GM23338 (cell line): Measurements from ENCODE around the gene SLCO3A1.

Experiments
- EZH2 ChIP-seq: fragments of 200-600 bp; sonication (generic); IDR thresholded peaks from one replicate; pipeline ENCODE4 v1.8.0; 2017; ENCODE audit warnings: antibody characterized with exemption, mild to moderate bottlenecking, low read depth; ENCODE audit not compliant: unreplicated experiment
- EZH2phosphoT487 ChIP-seq: fragments of 200-600 bp; sonication (generic); IDR thresholded peaks from one replicate; pipeline ENCODE4 v1.8.1; 2018; ENCODE audit warnings: antibody characterized with exemption; ENCODE audit not compliant: unreplicated experiment
- POLR2AphosphoS5 ChIP-seq: IDR thresholded peaks from 2 replicates; pipeline ENCODE4 v1.6.1; 2016; ENCODE audit warnings: antibody characterized with exemption, low read depth
- TF ChIP-seq, protein P1 (sequence below), 2 experiments: fragments of 200-600 bp in 1 of 2; sonication (generic) in 1 of 2; conservative IDR thresholded peaks; 2 replicates each; pipeline versions ENCODE4 v1.5.1 to v1.6.1; 2016 to 2017; ENCODE audit warnings: antibody characterized with exemption in 2 of 2, low read depth in 2 of 2, mild to moderate bottlenecking in 2 of 2, moderate library complexity in 1 of 2
- TF ChIP-seq, protein P2 (sequence below): IDR thresholded peaks from one replicate; pipeline ENCODE4 v1.6.1; 2018; ENCODE audit warnings: antibody characterized with exemption; ENCODE audit not compliant: unreplicated experiment

DNA sequence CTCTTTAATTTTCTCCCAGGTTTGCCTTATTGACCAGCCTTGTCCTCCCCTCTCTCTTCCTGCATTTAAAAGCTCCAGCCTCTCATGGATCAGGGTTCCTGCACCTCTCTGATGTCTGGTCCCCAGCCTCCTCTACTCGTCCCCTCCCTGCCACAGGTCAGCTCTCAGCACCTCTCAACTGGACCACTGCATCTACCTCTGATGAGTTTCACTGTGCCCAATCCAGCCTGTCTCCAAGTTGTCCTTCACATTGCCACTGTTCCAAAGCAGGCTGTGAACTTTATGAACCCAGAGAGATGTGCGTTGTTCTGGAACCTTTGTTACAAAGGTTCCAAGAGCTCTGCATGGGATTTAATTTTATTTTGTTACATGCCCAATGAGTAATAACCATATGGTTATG lies 76.6 kb downstream of the SLCO3A1 start:
- TF ChIP-seq, protein P1, sequence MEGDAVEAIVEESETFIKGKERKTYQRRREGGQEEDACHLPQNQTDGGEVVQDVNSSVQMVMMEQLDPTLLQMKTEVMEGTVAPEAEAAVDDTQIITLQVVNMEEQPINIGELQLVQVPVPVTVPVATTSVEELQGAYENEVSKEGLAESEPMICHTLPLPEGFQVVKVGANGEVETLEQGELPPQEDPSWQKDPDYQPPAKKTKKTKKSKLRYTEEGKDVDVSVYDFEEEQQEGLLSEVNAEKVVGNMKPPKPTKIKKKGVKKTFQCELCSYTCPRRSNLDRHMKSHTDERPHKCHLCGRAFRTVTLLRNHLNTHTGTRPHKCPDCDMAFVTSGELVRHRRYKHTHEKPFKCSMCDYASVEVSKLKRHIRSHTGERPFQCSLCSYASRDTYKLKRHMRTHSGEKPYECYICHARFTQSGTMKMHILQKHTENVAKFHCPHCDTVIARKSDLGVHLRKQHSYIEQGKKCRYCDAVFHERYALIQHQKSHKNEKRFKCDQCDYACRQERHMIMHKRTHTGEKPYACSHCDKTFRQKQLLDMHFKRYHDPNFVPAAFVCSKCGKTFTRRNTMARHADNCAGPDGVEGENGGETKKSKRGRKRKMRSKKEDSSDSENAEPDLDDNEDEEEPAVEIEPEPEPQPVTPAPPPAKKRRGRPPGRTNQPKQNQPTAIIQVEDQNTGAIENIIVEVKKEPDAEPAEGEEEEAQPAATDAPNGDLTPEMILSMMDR (conservative IDR thresholded peaks at IDR 0.05; ENCODE audit: low read depth in 2 of 2), result no peak
- TF ChIP-seq, protein P2, sequence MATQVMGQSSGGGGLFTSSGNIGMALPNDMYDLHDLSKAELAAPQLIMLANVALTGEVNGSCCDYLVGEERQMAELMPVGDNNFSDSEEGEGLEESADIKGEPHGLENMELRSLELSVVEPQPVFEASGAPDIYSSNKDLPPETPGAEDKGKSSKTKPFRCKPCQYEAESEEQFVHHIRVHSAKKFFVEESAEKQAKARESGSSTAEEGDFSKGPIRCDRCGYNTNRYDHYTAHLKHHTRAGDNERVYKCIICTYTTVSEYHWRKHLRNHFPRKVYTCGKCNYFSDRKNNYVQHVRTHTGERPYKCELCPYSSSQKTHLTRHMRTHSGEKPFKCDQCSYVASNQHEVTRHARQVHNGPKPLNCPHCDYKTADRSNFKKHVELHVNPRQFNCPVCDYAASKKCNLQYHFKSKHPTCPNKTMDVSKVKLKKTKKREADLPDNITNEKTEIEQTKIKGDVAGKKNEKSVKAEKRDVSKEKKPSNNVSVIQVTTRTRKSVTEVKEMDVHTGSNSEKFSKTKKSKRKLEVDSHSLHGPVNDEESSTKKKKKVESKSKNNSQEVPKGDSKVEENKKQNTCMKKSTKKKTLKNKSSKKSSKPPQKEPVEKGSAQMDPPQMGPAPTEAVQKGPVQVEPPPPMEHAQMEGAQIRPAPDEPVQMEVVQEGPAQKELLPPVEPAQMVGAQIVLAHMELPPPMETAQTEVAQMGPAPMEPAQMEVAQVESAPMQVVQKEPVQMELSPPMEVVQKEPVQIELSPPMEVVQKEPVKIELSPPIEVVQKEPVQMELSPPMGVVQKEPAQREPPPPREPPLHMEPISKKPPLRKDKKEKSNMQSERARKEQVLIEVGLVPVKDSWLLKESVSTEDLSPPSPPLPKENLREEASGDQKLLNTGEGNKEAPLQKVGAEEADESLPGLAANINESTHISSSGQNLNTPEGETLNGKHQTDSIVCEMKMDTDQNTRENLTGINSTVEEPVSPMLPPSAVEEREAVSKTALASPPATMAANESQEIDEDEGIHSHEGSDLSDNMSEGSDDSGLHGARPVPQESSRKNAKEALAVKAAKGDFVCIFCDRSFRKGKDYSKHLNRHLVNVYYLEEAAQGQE, result no peak
- TF ChIP-seq EZH2, result no peak
- no peak for TF ChIP-seq EZH2phosphoT487
- no peak for TF ChIP-seq POLR2AphosphoS5
